GM12874 (cell line): ENCODE results near the gene EML4.

Experiments used
- CTCF ChIP-seq: IDR thresholded peaks from 2 replicates; pipeline ENCODE4 v1.5.1; 2011; ENCODE audit warnings: low read depth, mild to moderate bottlenecking, control low read depth, low read length, moderate library complexity; ENCODE audit not compliant: insufficient read depth

Gene EML4

GRCh38 chr2:42197792-42198191, 28.6 kb downstream of the EML4 start:
- TF ChIP-seq CTCF, result no peak

GRCh38 chr2:42198466-42198865, 29.3 kb downstream of the EML4 start:
- no peak for TF ChIP-seq CTCF

- TF ChIP-seq CTCF, result no peak
Measured at GRCh38 chr2:42199002-42199401, 29.8 kb downstream of the EML4 start.

- TF ChIP-seq CTCF, result no peak
Measured at GRCh38 chr2:42199626-42200025, 30.5 kb downstream of the EML4 start.

GRCh38 chr2:42200926-42201855, 32.0 kb downstream of the EML4 start:
- TF ChIP-seq CTCF, result no peak

- no peak for TF ChIP-seq CTCF
Measured at GRCh38 chr2:42202634-42203008, 33.5 kb downstream of the EML4 start.

- no peak for TF ChIP-seq CTCF
Measured at GRCh38 chr2:42203792-42204191, 34.6 kb downstream of the EML4 start.
